ENCODE measurements around the gene TMEM150B.

Gene TMEM150B

GRCh38 chr19:55285229-55285890, 39.8 kb downstream of the TMEM150B start:
- no peak for TF ChIP-seq CTCF (IDR thresholded peaks at IDR 0.05; ENCODE audit: extremely low read depth, missing control alignments)
- no peak for DNase-seq (ENCODE audit: low spot score)

GRCh38 chr19:55284405-55285058, 40.6 kb downstream of the TMEM150B start:
- no peak for DNase-seq (ENCODE audit: low spot score)
- TF ChIP-seq CTCF (IDR thresholded peaks at IDR 0.05; ENCODE audit: extremely low read depth, missing control alignments) = no peak

GRCh38 chr19:55283548-55284377, 41.4 kb downstream of the TMEM150B start, which contains the start of gene BRSK1:
Gene BRSK1, plus strand, starts transcription at chr19:55283997. Its CDS starts 446 bp downstream, at chr19:55284443.
- no peak for DNase-seq (ENCODE audit: low spot score)
- TF ChIP-seq CTCF (IDR thresholded peaks at IDR 0.05; ENCODE audit: extremely low read depth, missing control alignments) = no peak

- TF ChIP-seq CTCF (IDR thresholded peaks at IDR 0.05; ENCODE audit: extremely low read depth, missing control alignments) = no peak
- DNase-seq (ENCODE audit: low spot score) = peak; percentile 89
Observed at GRCh38 chr19:55279770-55280643, 45.1 kb downstream of the TMEM150B start, which contains the start of gene HSPBP1. Gene HSPBP1, minus strand, starts transcription at chr19:55280110. Its CDS starts 502 bp downstream, at chr19:55279608.

- TF ChIP-seq CTCF (IDR thresholded peaks at IDR 0.05; ENCODE audit: extremely low read depth, missing control alignments) = no peak
- DNase-seq (ENCODE audit: low spot score) = no peak
Observed at GRCh38 chr19:55279340-55279739, 45.8 kb downstream of the TMEM150B start.

- DNase-seq (ENCODE audit: low spot score) = no peak
- TF ChIP-seq CTCF (IDR thresholded peaks at IDR 0.05; ENCODE audit: extremely low read depth, missing control alignments) = no peak
Observed at GRCh38 chr19:55278391-55279135, 46.6 kb downstream of the TMEM150B start.
